SHP77 treated with DMSO at 0.1 percent for 48 hours (cell line): Measurements from ENCODE around the gene SLC35B2.
"Not testable (repeated sequence)": the region's sequence is repeated elsewhere in the genome, so short reads cannot be mapped to it uniquely, and the experiment has no call there.

Experiments
- DNase-seq: peaks from one replicate; lab custom pipeline; 2025; lab: John Stamatoyannopoulos, UW

Gene SLC35B2

GRCh38 chr6:44235269-44235668 is 22.1 kb downstream of the SLC35B2 start:
- no peak for DNase-seq

- no peak for DNase-seq
Observed at GRCh38 chr6:44234101-44235025, 23.0 kb downstream of the SLC35B2 start.

GRCh38 chr6:44233567-44234100 is 23.7 kb downstream of the SLC35B2 start:
- DNase-seq: no peak

- no peak for DNase-seq
Observed at GRCh38 chr6:44232676-44233566, 24.4 kb downstream of the SLC35B2 start.

GRCh38 chr6:44231426-44231825 is 25.9 kb downstream of the SLC35B2 start:
- not testable (repeated sequence) for DNase-seq

- DNase-seq: no peak
Observed at GRCh38 chr6:44230034-44230675, 27.2 kb downstream of the SLC35B2 start.

GRCh38 chr6:44229376-44230033 is 27.8 kb downstream of the SLC35B2 start:
- no peak for DNase-seq

GRCh38 chr6:44228836-44229235 is 28.5 kb downstream of the SLC35B2 start:
- no peak for DNase-seq

- no peak for DNase-seq
Observed at GRCh38 chr6:44228433-44228832, 28.9 kb downstream of the SLC35B2 start.

GRCh38 chr6:44228031-44228430 is 29.3 kb downstream of the SLC35B2 start:
- no peak for DNase-seq

- DNase-seq: no peak
Observed at GRCh38 chr6:44227148-44227793, 30.1 kb downstream of the SLC35B2 start.

- no peak for DNase-seq
Observed at GRCh38 chr6:44226368-44227147, 30.8 kb downstream of the SLC35B2 start.

- DNase-seq: no peak
Observed at GRCh38 chr6:44225579-44226325, 31.6 kb downstream of the SLC35B2 start.

- DNase-seq: no peak
Observed at GRCh38 chr6:44224965-44225305, 32.4 kb downstream of the SLC35B2 start.

GRCh38 chr6:44224029-44224964 is 33.0 kb downstream of the SLC35B2 start:
- DNase-seq: no peak

GRCh38 chr6:44223319-44224028 is 33.9 kb downstream of the SLC35B2 start, which contains the start of gene SLC29A1:
Gene SLC29A1 (plus strand): TSS chr6:44223595. CDS start chr6:44227314, 3,719 bp downstream.
- DNase-seq: peak; percentile 49

GRCh38 chr6:44222486-44223318 is 34.6 kb downstream of the SLC35B2 start:
- no peak for DNase-seq
